GM21381 (cell line): Measurements from ENCODE around the gene LRIG3.
"Not testable (repeated sequence)": the region's sequence is repeated elsewhere in the genome, so short reads cannot be mapped to it uniquely, and the experiment has no call there.

Experiments
- ATAC-seq: cut with Tn5 transposase; IDR thresholded peaks from one replicate; pipeline ENCODE4 v1.9.1; 2021; ENCODE audit warnings: mild to moderate bottlenecking, moderate library complexity; ENCODE audit not compliant: unreplicated experiment

Gene LRIG3, protein sequence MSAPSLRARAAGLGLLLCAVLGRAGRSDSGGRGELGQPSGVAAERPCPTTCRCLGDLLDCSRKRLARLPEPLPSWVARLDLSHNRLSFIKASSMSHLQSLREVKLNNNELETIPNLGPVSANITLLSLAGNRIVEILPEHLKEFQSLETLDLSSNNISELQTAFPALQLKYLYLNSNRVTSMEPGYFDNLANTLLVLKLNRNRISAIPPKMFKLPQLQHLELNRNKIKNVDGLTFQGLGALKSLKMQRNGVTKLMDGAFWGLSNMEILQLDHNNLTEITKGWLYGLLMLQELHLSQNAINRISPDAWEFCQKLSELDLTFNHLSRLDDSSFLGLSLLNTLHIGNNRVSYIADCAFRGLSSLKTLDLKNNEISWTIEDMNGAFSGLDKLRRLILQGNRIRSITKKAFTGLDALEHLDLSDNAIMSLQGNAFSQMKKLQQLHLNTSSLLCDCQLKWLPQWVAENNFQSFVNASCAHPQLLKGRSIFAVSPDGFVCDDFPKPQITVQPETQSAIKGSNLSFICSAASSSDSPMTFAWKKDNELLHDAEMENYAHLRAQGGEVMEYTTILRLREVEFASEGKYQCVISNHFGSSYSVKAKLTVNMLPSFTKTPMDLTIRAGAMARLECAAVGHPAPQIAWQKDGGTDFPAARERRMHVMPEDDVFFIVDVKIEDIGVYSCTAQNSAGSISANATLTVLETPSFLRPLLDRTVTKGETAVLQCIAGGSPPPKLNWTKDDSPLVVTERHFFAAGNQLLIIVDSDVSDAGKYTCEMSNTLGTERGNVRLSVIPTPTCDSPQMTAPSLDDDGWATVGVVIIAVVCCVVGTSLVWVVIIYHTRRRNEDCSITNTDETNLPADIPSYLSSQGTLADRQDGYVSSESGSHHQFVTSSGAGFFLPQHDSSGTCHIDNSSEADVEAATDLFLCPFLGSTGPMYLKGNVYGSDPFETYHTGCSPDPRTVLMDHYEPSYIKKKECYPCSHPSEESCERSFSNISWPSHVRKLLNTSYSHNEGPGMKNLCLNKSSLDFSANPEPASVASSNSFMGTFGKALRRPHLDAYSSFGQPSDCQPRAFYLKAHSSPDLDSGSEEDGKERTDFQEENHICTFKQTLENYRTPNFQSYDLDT

DNA sequence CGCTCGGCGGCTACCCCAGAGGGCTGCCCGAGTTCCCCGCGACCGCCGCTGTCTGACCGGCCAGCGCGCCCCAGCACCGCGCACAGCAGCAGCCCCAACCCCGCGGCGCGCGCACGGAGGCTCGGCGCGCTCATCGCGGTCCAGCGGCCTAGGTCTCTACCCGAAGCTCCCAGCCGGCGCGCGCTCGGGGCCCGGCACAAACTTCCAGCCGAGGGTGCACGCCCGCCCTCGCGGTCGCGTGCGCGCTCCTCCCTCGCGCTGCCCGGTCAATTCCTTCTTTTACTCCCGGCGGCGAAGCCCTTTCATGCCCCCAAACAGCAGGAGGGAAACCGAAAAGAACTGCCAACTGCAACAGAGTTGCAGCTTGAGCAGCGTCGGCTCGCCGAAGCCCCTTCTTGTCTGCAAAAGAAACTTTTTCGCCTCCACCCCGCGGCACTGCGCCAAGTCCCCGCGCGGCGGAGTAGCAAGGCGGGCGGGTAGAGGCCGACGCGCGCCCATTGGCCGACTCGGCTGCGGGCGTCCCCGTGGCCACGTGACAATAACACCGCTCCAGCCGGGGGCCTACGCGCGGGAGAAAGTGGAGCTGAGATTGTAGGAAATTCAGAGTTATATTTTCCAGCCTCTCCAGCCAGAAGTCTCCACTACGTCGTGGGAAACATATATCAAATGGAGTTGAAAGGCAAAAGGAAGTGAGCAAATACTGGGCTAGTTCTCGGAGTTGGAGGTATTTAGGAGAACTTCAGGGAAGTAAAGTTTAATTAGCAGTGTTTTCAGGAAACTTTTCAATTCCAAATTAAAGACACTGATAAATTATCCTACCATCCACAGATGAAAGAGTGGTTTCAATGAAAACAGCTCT lies at the start of gene LRIG3:
Gene LRIG3, minus strand, starts transcription at position 403 of the 859 bp plus-strand sequence. Its CDS starts 269 bp downstream, at position 134.
- peak; percentile 93 for ATAC-seq

DNA sequence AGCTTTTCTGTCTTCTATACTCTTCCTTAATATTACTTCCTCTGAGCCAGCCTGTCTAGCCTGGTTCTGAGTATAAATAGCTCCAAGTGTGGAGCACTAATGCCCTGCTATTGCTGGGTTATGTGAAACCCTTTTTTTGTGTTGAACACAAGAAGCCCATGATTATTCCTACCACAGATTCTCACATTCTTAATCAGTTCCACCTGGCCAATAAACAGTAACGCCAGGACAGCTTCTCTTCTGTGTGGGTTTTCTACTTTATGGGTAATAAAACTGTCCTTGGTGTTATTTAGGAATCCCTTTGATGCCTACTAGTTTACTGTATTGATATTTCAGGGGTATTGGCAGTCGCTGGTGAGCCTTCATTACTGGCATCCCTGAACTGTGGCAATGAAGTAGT lies 48.9 kb upstream of the LRIG3 start:
- ATAC-seq = no peak

DNA sequence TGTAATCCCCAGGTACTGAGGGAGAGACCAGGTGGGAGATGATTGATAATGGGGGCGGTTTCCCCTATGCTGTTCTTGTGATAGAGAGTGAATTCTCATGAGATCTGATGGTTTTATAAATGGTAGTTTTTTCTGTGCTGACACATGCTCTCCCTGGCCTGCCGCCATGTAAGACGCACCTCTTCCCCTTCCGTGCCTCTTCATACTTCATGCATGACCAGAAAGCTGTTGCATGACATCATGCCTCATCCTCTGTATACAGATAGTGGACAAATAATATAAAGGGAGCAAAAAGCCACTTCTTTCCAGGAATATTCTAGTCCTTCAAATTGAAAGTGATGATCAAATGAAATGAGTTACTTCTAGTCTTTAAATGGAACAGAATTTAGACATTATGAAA lies 47.3 kb upstream of the LRIG3 start:
- no peak for ATAC-seq

DNA sequence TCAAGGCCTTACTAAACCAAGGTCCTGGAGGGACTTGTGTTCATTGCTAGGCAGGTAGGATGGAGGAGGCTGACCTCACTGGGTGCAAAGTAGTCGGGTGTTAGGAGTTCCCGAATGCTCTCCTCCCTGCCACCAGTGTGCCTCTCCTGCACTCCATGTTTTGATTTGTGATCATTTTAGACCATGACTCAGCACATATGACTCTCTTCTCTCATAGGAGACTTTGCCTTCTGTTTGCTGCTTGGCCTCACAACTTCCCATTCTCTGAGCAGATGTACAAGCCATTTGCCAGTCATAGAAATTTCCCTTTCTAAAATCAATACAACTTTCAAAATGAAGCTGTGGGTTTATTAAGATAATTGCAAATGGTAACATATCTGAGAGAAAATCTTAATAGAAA lies 46.6 kb upstream of the LRIG3 start:
- ATAC-seq = no peak

DNA sequence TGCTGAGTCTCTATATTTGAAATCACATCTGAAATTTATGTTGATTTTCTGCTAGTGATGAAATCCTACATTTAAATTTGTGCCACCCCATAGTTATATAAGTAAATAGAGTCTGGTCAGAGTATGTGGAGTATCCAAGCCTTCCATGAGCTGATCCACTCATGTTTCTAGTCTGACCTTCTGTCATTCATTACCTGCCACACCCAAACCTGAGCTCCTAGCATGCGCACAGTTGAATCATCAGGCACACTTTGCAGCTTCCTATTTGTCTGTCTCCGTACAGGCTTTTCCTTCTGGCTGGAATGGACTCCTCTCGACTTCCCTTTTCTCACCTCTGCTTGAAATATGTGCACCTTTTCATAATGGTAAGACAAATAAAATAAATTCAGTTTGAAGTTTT lies 45.3 kb upstream of the LRIG3 start:
- no peak for ATAC-seq

DNA sequence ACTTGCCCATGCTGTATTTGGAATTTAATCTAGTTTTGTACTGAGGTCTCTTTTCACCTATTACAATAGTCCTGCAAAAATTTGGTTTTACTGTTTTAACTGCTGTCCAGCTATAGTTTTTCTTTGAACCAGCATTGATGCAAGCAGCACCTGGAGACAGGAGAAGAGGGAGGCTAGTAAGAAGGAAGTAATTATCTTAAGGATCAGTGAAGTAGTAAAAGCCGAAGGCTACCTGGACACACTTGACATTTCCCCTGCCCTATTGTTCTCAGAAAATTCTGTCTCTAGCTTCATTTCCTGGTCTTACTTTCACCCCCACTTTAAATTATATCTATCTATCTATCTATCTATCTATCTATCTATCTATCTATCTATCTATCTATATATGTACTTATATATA lies 43.5 kb upstream of the LRIG3 start:
- no peak for ATAC-seq

DNA sequence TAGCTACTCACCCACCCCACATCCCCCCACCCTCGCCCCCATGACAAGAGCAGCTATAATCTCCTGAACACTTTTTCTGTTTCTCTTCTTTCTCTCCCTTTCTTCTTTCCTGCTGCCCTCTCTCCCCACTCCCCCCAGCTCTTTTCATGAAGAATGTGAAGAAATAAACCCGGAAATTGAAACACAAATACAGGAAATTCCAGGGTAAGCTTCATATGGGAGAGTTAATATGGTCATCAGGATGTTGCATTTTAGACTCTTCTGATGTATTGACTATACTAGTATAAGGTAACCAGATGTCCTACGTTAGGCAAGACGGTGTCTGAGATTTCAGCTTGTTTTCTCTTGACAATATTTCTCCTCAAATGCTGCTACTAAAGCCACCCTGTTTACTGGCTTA lies 41.6 kb upstream of the LRIG3 start:
- no peak for ATAC-seq

DNA sequence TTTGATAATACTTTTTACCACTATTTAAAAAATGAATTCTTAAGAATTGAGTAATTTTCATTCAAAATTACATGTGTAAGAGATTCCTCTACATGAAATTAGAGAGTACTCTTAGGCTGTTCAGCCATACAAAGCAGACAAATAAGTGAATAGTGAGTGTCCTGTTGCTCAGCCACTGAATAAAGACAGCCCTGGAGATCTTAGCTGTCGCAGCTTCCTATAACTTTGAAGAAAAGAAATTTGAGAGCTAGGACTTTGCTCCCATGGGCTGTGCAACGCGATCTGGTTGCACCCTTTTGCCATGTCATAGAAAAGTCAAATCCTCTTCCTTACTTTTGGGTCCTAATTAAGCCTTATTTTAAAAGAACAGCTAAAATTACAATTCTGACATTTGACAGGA lies 40.9 kb upstream of the LRIG3 start:
- no peak for ATAC-seq

DNA sequence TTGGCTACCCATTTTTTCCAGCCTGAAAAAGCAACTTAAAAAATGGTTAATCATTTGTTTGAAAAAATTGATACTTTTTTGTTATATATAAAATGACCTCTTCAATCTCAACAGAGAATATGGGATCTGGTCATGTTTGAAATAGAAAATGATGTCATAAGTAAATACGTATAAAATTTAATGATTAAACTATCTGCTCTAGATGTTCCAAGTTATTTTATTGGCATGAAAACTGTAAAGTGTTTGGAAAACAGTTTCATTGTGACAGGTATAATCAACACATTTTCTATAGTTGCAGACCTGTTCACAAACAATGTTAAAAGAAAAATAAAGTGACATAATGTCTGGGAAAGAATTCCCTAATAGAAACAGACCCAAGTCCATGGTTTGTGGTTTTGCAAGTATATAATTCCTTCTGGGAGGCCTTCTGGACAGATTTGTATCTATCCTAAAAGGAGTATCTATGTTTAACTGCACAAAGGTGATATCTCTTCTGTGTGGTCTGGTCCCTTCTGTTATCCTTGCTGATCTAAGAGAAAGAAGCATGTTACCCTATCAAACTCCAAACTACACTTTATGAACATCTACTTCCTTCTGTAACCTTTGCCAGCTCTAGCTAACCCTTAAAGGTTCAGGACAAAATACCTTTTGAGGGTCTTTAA lies 39.5 kb upstream of the LRIG3 start:
- ATAC-seq = no peak

DNA sequence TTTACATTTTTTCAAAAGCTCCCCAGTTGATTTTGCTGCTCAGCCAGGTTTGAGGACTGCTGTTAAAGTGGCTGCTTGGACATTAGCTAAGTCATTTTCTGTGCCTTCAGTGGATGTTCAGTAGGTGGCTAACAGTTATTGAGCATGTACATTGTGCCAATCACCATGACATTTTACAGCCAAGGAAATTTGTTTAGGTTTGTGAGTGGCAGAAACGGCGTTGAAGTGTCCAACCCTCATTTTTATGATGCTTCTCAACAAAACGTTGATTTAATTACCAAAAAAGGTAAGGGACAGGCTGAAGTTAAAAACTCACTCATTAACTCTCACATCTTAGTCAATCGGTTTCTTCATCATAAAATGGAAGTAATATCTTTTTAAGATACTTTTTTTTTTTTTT lies 37.0 kb upstream of the LRIG3 start:
- ATAC-seq = no peak

DNA sequence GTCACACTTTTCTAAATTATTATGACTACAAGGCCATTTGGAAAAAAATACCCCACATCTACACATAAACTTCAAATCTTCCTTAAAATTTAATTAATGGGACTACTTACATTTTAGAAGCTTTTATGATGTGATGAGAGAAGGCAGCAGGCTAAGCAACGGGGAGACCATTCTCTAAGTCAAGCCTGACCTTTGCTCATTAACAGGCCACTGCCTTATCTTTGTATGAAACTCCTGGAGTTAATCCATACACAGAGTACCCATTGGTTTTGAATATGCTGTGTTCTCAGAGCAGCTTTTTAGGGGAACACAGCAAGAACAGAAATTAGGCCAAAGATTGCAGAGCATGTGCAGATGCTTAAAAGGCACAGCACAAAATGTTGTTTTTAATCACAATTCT lies 35.5 kb upstream of the LRIG3 start:
- ATAC-seq = no peak

DNA sequence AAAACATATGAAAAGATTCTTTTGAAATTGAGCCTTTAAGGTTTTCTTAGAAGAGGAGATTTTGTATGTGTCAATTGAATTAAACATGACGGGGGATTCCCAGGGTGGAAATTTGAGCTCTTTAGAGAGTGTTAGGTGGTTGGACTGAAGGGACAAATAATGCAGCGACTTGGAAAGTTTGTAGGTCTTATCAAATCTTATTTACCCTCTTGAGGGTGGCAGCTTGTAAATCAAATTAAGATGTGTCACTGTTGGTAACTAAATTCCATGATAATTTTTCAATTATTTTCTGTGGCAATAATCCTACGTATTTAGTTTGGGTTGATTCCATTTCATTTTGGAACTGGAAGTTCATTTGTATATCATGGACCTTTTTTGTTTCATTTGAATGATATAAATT lies 33.7 kb upstream of the LRIG3 start:
- ATAC-seq = no peak

DNA sequence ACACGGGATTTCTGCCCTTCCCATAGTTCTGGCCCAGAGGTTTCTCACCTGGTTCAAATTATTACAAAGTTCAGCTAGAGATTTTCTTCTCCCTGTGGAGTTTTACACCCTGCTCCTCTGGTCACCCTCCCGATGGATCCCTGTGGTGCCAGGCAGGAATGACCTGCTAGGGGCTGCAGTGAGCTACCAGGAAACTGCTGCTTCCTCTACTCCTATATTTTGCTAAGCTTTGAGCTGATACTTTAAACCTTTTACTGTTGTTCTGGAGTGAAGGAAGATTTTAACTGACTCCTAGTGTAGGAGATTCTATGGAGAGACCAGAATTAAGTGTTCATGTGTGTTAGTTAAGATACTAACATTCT lies 30.4 kb upstream of the LRIG3 start:
- no peak for ATAC-seq

DNA sequence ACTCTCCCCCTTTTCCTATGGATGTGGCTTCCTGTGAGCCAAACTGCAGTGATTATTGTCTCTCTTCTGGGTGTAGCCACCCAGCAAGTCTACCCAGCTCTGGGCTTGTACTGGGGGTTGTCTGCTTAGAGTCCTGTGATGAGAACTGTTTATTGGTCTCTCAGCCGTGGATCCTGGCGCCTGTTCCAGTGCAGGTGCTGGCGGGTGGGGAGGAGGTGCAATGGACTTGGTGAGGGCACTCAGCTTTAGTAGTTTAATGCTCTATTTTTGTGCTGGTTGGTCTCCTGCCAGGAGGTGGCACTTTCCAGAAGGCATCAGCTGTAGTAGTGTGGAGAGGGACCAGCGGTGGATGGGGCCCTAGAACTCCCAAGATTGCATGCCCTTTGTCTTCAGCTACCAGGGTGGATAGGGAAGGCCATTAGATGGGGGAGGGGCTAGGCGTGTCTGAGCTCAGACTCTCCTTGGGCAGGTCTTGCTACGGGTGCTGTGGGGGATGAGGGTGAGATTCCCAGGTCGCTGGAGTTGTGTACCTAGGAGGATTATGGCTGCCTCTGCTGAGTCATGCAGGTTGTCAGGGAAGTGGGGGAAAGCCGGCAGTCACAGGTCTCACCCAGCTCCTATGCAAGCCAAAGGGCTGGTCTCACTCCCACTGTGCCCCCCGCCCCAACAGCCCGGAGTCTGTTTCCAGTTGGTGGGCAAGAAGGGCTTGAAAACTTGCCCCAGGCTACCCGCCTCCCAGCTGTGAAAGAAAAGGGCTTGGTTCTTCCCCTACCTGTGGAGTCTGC lies 29.8 kb upstream of the LRIG3 start:
- ATAC-seq = not testable (repeated sequence)

DNA sequence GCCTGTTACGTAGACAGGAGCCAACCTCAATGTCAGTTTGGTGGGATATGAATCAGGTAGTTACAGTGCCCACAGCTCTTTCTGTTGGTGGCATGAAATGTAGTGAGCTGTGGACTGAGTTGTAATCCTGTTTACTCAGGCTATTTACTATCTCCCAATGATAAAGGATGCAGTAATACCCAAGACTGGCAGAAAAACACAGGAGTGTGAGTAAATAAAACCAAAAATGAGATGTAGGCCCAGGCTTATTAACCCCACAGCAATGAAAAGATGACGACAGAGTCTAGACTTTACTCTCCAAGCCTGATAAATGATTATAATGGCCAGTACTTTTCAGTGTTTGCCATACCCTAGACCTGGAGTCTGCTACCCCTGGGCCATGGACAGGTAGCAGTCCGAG lies 22.8 kb upstream of the LRIG3 start:
- no peak for ATAC-seq

DNA sequence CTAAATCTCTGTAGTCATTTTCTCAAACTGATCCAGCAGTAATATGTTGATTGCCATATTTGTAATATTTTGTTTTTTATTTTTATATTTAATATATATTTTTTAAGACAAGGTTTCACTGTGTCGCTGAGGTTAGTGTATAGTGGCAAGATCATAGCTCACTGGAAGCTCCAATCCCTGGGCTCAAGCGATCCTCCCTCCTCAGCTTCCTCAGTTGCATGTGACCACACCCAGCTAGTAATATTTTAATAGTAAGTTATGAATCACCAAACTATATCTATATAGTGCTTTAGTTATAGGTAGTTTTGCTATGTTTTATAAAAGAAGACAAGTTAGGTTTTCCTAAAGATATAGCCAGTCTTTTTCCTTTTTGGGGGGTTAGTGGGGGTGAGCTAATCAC lies 22.0 kb upstream of the LRIG3 start:
- ATAC-seq = no peak

DNA sequence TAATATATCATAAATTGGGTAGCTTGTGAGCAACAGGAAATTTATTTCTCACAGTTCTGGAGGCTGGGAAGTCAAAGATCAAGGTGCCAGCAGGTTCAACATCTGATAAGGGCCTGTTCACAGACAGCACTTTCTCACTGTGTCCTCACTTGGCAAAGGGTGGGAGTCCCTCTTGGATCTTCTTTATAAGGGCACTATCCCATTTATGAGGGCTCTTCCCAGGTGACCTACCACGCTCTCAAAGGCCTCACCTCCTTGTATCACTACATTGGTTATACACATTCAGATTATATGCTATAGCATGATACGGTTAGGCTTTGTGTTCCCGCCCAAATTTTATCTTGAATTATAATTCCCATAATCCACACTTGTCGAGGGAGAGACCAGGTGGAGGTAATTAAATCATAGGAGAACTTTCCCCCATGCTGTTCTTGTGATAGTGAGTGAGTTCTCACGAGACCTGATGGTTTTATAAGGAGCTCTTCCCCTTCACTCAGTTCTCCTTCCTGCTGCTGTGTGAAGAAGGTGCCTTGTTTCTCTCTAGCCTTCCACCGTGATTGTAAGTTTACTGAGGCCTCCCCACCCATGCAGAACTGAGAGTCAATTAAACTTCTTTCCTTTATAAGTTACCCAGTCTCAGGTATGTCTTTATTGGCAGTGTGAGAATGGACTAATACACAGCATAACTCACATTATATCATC lies 19.2 kb upstream of the LRIG3 start:
- ATAC-seq = no peak

DNA sequence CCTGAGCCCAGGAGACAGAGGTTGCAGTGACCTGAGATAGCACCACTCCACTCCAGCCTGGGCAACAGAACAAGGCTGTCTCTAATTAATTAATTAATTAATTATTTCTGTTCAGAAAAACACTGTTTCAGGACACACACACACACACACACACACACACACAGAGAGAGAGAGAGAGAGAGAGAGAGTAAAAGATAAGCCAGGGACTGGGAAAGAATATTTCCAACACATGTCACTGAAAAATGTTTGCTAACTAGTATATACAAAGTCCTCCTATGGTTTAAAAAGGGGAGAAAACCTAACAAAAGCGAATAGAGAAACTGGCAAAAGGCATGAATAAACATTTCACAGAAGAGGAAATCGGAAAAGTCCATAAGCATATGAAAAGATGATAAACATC lies 18.1 kb upstream of the LRIG3 start:
- no peak for ATAC-seq

DNA sequence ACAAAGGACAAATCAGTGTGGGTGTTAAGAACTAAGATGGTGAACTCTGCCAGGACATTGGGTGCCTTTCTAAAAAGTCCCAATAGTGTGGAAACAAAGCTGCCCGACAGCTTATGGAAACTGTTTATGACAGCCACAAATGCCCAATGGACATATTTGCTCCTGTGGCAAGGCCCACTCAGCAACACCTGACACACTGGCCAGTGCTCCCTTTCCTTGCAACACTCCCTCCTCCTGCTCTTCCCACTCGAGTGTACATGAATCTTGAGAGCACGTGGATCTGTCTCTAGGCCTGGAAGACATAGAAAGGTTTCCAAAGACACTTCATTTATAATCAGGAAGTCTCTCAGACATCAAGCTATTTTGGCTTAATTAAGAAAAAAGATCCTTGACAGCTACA lies 14.2 kb upstream of the LRIG3 start:
- ATAC-seq = no peak
